Fibroblast of villous mesenchyme (primary cell): ENCODE data around the gene MYH14. TPM values are rescaled to one million over a fixed set of nuclear protein-coding genes. Genes with fewer than 3 reads are reported as not detected.

Experiments used
- DNase-seq: peaks from one replicate; pipeline ENCODE4 v3.0.0-alpha.2; 2010; ENCODE audit warnings: low read depth
- H3K4me3 ChIP-seq: 2 replicates; pipeline ENCODE4 v1.5.1; 2011; ENCODE audit warnings: low read depth, mild to moderate bottlenecking, low read length
- total RNA-seq: library from RNA; depleted of rRNA; stranded (reverse); fragments of >200 nt; gene quantifications from 2 replicates; pipeline ENCODE4 v1.2.3, GENCODE V29; 2012
- TF ChIP-seq, protein P1 (sequence below): IDR thresholded peaks from 2 replicates; pipeline ENCODE4 v1.5.1; 2012; ENCODE audit warnings: low read depth, mild to moderate bottlenecking, low read length; ENCODE audit not compliant: insufficient read depth

Gene MYH14
- total RNA-seq, 1 donor: not detected

DNA sequence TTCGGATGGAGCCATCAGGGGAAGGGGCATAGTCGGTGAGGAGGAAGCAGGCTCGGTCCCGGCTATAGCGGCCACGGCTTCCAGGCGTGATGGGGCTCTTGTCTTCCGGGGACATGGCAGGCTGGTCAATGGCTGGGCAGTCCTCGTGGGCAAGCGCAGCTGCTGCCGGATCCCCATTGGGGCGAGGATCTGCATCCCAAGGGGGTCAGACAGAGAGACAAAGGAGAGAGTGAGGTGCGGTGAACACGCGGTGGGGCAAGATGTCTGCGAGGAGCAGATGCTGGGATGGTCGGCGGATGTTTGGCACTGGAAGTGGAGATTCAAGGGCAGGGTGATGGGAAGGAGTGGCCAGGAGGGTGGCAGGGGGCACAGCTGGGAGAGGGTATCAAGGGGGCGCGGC, 117.2 kb downstream of the MYH14 start:
- H3K4me3 ChIP-seq: no peak overlapping the region
- TF ChIP-seq, protein P1, sequence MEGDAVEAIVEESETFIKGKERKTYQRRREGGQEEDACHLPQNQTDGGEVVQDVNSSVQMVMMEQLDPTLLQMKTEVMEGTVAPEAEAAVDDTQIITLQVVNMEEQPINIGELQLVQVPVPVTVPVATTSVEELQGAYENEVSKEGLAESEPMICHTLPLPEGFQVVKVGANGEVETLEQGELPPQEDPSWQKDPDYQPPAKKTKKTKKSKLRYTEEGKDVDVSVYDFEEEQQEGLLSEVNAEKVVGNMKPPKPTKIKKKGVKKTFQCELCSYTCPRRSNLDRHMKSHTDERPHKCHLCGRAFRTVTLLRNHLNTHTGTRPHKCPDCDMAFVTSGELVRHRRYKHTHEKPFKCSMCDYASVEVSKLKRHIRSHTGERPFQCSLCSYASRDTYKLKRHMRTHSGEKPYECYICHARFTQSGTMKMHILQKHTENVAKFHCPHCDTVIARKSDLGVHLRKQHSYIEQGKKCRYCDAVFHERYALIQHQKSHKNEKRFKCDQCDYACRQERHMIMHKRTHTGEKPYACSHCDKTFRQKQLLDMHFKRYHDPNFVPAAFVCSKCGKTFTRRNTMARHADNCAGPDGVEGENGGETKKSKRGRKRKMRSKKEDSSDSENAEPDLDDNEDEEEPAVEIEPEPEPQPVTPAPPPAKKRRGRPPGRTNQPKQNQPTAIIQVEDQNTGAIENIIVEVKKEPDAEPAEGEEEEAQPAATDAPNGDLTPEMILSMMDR: no peak
- no peak for DNase-seq

DNA sequence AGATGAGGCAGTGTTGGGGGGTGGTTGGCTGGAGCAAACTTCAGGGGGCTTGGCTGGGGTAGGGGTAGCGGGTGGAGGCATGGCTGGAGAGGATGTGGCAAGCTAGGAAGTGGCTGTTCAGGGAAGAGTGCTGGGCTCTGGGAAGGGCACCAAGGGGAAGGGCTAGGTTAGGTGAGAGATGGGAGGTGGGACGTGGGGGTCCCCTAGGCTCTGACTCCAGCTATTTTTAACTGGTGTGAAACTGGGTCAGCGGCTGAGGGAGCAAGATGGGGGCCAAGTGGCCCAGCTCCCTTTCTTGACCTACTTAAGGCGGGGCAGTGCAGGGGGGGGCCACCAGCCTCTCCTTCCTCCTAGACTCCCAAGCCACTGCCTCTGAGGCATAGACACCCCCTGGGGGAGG, 118.4 kb downstream of the MYH14 start:
- no peak overlapping the region for H3K4me3 ChIP-seq
- DNase-seq: no peak
- TF ChIP-seq, protein P1: no peak

DNA sequence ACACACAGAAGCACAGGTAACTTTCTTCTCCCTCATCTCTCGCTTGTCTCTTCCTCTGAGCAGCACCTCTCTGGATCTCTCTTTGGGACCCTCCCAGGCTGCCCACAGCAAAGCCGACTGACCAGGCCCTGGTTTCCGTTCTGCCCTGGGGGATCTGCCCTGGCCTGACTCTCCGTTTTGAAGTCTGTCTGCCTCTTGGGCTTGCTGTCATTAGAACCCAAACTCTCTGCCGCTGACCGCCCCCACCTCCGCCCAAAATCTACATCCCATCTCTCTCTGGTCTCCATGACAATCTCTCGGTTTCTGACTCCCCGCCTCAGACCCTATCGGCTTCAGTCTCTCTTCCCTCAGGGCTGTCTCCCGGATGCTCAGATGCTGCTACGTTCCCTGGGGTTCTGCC, 118.8 kb downstream of the MYH14 start:
- no peak overlapping the region for H3K4me3 ChIP-seq
- TF ChIP-seq, protein P1: no peak
- no peak for DNase-seq

DNA sequence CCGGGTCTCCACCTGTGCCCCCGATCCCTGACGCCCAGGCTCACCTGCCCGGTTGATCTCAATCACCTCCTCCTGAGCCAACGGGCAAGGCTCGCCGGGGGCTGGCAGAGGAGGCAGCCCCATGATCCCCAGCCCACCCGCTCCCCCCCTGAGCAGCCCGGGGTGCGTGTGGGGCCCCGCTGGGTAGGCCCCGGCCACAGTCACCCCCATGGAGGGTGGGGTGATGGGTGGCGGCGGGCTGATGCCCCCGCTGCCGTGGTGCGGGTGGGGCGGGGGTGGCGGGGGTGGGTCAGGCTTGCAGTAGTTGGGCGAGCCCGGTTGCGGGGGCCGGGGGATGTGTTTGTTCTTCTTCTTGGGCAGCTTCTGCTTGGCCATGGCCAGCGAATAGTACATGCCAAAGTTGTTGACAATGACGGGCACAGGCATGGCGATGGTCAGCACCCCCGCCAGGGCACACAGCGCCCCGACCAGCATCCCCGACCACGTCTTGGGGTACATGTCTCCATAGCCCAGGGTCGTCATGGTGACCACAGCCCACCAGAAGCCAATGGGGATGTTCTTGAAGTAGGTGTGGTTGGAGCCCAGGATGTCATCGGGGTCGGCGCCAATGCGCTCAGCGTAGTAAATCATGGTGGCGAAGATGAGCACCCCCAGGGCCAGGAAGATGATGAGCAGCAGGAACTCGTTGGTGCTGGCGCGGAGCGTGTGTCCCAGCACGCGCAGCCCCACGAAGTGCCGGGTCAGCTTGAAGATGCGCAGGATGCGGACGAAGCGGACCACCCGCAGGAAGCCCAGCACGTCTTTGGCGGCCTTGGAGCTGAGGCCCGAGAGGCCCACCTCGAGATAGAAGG, 119.7 kb downstream of the MYH14 start:
- no peak for DNase-seq

DNA sequence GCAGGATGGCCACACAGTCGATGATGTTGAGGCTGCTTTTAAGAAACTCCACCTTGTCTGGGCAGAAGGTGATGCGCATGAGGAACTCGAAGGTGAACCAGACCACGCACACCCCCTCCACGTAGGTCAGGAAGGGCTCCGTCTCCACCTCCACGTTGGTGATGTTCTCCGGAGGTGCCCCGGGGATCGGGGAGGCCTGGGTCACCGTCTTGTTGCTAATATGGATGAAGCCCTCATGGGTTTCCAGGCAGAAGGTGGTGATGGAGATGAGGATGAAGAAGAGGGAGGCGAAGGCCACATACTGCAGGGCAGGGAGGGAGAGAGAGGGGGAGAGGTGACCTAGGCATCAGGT, 120.3 kb downstream of the MYH14 start:
- no peak for DNase-seq
- no peak overlapping the region for H3K4me3 ChIP-seq
- TF ChIP-seq, protein P1: no peak

More for the DNA sequence above, 119.7 kb downstream of the MYH14 start:
- H3K4me3 ChIP-seq: no peak overlapping the region
- TF ChIP-seq, protein P1: no peak

DNA sequence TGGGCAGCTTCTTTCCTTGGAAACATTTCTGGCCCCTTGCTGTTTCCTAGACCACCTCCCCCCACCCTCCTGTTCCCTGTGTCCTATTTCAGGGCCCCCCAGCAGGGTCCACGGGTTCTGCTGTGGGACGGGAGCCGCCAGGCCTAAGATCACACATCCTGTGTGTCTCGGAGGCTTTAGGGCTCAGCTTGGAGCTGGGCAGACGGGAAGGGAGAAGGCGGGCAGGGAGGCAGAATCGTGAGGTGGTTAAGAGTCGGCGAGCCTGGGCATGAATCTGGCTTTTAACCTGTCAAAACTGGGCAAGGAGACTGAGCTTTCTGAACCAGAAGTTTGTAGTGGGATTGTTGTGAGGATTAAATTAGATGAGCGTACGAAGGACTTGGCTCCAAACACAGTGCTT, 120.9 kb downstream of the MYH14 start:
- DNase-seq: no peak
- H3K4me3 ChIP-seq: no peak overlapping the region

More for the DNA sequence above, 120.9 kb downstream of the MYH14 start:
- TF ChIP-seq, protein P1: no peak
